Parathyroid adenoma (tissue), 2 donors: ENCODE measurements around the gene PRKCA.

Experiments
- H2AFZ ChIP-seq: fragments of 300-600 bp; sonication (generic); one replicate; pipeline ENCODE4 v1.7.0; 2017; ENCODE audit warnings: antibody characterized with exemption, mild to moderate bottlenecking
- H3K27ac ChIP-seq: fragments of 300-600 bp; sonication (generic); one replicate; pipeline ENCODE4 v1.7.0; 2017
- H3K27me3 ChIP-seq: fragments of 300-600 bp; sonication (generic); one replicate; pipeline ENCODE4 v1.7.0; 2017; ENCODE audit warnings: low read length; ENCODE audit not compliant: control insufficient read depth, insufficient read depth
- H3K36me3 ChIP-seq: fragments of 300-600 bp; sonication (generic); one replicate; pipeline ENCODE4 v1.7.0; 2017; ENCODE audit warnings: low read length; ENCODE audit not compliant: control insufficient read depth, insufficient read depth
- H3K4me1 ChIP-seq: fragments of 300-600 bp; sonication (generic); one replicate; pipeline ENCODE4 v1.7.0; 2017; ENCODE audit warnings: control low read depth
- H3K4me2 ChIP-seq: fragments of 300-600 bp; sonication (generic); one replicate; pipeline ENCODE4 v1.7.0; 2017; ENCODE audit warnings: low read length
- H3K4me3 ChIP-seq: fragments of 300-600 bp; sonication (generic); one replicate; pipeline ENCODE4 v1.7.0; 2017; ENCODE audit warnings: low read depth, low read length
- H3K79me2 ChIP-seq: fragments of 300-600 bp; sonication (generic); one replicate; pipeline ENCODE4 v1.7.0; 2017; ENCODE audit warnings: control low read depth
- H3K9ac ChIP-seq: fragments of 300-600 bp; sonication (generic); one replicate; pipeline ENCODE4 v1.7.0; 2017; ENCODE audit warnings: mild to moderate bottlenecking
- H3K9me3 ChIP-seq: fragments of 300-600 bp; sonication (generic); one replicate; pipeline ENCODE4 v1.7.0; 2017; ENCODE audit warnings: low read length; ENCODE audit not compliant: control insufficient read depth
- TF ChIP-seq, protein P1 (sequence below): fragments of 300-600 bp; sonication (generic); IDR thresholded peaks from one replicate; pipeline ENCODE4 v1.7.0; 2017; ENCODE audit warnings: antibody characterized with exemption, mild to moderate bottlenecking
- donor health status: primary hyperparathyroidism.

The PRKCA gene

DNA sequence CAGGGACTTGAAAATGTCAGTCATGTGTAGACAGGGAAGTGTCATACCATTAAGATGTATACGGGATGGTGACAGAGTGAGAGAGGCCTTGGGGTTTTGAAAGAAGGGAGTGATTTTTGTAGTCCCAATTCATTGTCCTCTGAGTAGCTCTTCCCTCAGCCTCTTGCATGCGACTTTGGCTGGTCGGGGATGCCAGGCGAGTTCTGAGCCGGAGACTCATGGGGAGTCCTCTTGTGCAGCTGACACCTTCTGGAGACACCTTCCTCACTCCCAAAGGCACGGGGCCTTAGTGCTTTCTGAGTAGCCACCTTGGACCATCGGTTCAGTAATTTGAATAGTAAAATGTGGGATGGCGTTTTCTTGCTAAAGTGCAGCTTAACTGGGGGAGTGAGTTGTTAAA lies 144.7 kb downstream of the PRKCA start:
- H3K4me3 ChIP-seq, result no peak overlapping the region
- TF ChIP-seq, protein P1, sequence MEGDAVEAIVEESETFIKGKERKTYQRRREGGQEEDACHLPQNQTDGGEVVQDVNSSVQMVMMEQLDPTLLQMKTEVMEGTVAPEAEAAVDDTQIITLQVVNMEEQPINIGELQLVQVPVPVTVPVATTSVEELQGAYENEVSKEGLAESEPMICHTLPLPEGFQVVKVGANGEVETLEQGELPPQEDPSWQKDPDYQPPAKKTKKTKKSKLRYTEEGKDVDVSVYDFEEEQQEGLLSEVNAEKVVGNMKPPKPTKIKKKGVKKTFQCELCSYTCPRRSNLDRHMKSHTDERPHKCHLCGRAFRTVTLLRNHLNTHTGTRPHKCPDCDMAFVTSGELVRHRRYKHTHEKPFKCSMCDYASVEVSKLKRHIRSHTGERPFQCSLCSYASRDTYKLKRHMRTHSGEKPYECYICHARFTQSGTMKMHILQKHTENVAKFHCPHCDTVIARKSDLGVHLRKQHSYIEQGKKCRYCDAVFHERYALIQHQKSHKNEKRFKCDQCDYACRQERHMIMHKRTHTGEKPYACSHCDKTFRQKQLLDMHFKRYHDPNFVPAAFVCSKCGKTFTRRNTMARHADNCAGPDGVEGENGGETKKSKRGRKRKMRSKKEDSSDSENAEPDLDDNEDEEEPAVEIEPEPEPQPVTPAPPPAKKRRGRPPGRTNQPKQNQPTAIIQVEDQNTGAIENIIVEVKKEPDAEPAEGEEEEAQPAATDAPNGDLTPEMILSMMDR, result no peak
- H3K79me2 ChIP-seq, result no peaks in the 10 kb centered on the region
- no peak overlapping the region for H3K27ac ChIP-seq
- no peaks in the 10 kb centered on the region for H3K4me1 ChIP-seq
- H3K9me3 ChIP-seq, result no peaks in the 10 kb centered on the region
- H3K4me2 ChIP-seq, result no peak overlapping the region
- no peaks in the 10 kb centered on the region for H3K27me3 ChIP-seq
- no peak overlapping the region for H2AFZ ChIP-seq
- H3K9ac ChIP-seq, result no peak overlapping the region
- no peaks in the 10 kb centered on the region for H3K36me3 ChIP-seq

DNA sequence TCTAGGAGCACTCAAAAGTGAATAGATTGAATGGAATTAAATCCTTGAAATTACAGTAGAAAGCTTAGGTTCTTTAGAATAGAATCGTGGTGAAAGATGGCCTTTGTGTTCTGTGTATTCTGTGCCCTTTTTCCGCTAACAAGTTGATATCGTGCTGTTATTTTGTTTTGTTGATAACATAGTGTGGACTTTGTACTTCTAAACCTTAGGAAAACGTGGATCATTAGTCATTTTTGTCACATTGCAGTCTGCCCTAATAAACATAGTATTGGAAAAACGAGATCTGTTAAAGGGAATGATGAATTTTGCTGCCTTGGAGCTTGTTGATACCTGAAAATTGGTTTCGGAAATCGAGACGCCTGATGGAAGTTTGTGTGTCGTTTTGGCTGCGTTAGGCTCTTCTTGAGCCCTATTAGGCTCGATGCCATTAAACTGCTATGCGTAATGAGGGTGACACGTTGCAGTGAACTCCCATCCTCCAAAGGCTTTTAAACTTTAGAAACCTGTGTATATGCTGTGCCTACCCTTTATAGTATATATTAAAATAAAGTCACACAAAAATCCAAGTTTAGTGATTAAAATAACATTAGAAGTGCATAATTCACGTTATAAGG lies 145.7 kb downstream of the PRKCA start:
- TF ChIP-seq, protein P1, result no peak
- H3K4me3 ChIP-seq, result no peak overlapping the region
- H3K36me3 ChIP-seq, result no peaks in the 10 kb centered on the region
- no peaks in the 10 kb centered on the region for H3K4me1 ChIP-seq
- H3K9ac ChIP-seq, result no peak overlapping the region
- H3K9me3 ChIP-seq, result no peaks in the 10 kb centered on the region
- H3K27me3 ChIP-seq, result no peaks in the 10 kb centered on the region
- H2AFZ ChIP-seq, result no peak overlapping the region
- no peak overlapping the region for H3K4me2 ChIP-seq
- no peak overlapping the region for H3K27ac ChIP-seq
- H3K79me2 ChIP-seq, result no peaks in the 10 kb centered on the region

DNA sequence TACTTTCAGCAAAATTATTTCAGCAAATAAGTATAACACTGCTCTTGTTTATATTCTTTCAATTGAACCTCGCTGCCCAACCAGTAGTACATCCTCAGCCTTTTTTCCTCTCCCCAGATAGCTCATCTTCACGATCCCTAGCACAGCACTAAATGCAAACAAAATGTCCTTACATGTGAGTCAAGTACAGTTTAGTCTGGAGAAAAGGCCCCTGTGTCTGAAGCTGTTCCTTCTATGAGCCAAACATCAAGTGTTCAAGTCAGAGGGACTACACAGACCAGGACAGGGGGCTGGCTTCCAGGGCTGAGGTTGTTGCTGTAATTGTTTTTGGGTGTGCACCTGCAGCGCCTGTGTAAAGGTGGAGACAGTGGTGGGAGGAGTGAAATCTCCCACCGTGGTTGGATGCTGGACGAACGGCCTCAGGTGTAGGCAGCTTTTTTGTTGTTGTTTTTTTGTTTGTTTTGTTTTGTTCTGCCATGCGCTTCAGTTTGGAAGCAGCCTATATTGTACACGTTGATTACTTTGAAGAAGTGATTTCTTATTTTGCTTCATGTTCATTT lies 147.1 kb downstream of the PRKCA start:
- H2AFZ ChIP-seq, result no peak overlapping the region
- H3K36me3 ChIP-seq, result no peaks in the 10 kb centered on the region
- no peak overlapping the region for H3K4me3 ChIP-seq
- no peak overlapping the region for H3K4me2 ChIP-seq
- no peaks in the 10 kb centered on the region for H3K9me3 ChIP-seq
- TF ChIP-seq, protein P1, result no peak
- no peaks in the 10 kb centered on the region for H3K4me1 ChIP-seq
- H3K27me3 ChIP-seq, result no peaks in the 10 kb centered on the region
- no peak overlapping the region for H3K9ac ChIP-seq
- H3K79me2 ChIP-seq, result no peaks in the 10 kb centered on the region
- H3K27ac ChIP-seq, result no peak overlapping the region

DNA sequence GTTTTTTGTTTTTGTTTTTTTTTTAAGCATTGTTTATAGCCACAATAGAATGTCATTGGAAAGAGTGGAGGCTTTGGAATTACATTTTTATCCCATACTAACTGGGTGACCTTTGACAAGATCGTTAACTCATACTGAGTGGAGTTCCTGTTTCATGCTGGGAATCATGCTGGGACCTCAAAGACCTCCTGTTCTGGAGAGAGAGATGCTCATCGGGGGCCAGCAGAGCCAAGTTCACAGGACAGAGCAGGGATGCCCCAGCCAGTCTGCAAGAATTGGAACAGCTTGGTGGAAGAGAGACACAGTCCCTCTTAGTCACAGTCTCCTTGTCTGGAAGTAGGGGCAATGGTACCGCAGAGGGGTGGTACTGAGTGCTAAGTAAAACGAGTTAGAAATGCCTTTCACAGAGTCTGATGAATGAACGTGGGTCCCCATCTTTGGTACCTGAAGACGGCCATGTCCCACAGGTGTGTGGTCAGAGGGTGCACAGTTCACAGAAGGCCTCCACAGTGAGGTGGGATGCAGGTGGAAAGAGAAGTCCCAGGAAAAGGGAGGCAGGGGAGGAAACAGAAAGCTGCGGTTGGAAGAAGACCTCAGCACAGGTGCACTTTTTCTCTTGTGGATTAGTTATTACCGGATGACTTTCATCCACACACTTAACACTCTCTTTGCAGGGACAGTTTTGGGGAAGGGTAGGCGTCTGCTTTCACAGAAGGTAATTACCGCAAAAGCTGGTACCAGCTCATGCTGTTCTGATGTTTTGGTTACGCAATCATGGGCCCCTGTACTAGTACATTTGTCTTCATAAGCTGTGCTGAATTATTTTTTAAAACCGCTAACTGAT lies 147.8 kb downstream of the PRKCA start:
- no peak overlapping the region for H3K27ac ChIP-seq
- TF ChIP-seq, protein P1, result no peak

More for the DNA sequence above, 147.8 kb downstream of the PRKCA start:
- Histone ChIP-seq H3K9ac (no peak overlapping the region), H3K4me3 (no peak overlapping the region), H3K9me3 (no peaks in the 10 kb centered on the region), H3K4me2 (no peak overlapping the region), H3K36me3 (no peaks in the 10 kb centered on the region), H3K27me3 (no peaks in the 10 kb centered on the region), H3K4me1 (no peaks in the 10 kb centered on the region), H3K79me2 (no peaks in the 10 kb centered on the region), H2AFZ (no peak overlapping the region)
